ENCODE data around the gene BANP. TPM values are rescaled to one million over a fixed set of nuclear protein-coding genes. Genes with fewer than 3 reads are reported as not detected.
A peak's percentile ranks its signal among the peaks of the same experiment; 100 is the strongest.

The BANP gene
- total RNA-seq, 1 experiment from 2014 or later: 34.5 TPM

DNA sequence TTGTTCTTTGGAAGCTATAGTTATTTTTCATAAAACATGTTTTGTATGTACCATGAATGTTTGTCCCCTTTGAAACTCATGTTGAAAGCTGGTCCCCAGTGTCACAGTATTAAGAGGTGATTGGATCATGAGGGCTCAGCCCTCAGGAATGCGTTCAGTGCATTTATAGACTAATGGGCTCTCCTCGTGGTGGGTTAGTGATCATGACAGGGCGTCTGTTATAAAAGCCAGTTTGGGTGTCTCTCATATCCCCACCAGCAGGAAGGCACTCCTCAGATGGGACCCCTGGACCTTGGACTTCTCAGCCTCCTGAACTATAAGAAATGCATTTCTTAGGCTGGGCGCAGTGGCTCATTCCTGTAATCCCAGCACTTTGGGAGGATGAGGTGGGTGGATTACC is 10.4 kb downstream of the BANP start (continued):
- no peak for TF ChIP-seq ZBTB43 (CRISPR knock-in tag; IDR thresholded peaks at IDR 0.05)

DNA sequence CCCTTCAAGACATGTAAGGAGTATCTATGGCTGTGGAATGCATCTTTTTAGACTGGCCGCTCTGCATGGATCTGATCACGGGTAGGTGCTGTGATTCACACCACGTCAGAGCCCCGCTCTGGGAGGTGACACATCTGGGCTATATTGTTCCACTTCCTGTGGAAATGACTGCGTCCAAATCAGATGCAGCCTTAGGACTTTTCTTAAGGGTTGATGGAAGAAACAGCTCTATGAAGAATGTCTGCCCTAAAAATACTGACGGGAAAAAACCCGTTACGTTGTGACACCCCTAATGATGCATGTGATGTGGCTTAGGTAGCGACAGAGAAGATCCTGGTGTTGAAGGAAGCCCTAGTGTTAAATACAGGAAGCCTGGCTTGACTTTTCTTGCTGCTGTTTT is 12.2 kb downstream of the BANP start:
- ChIA-PET CTCF (no interaction called here), POLR2A (interaction anchor here (0.7 kb wide), 1 partner anchor 12 kb away, joined by 3 read pairs; the partner anchor contains the start of gene BANP)
- Mint-ChIP-seq H3K27me3 (ENCODE audit: low read depth) (no peaks in the 10 kb centered on the region), H3K4me1 (peaks cover 33% of the 10 kb centered on the region), H3K36me3 (no peaks in the 10 kb centered on the region; the same call in 1 of the 2 replicates), H3K9me3 (no peaks in the 10 kb centered on the region), H3K27ac (0 out of 2 replicates have a peak overlapping the region, but pooled peaks have one; percentile 55), H3K4me3 (no peak overlapping the region)
- ATAC-seq: no peak
- TF ChIP-seq ZNF512 (CRISPR knock-in tag; IDR thresholded peaks at IDR 0.05; ENCODE audit: borderline replicate concordance) (no peak), NR3C1 (CRISPR knock-in tag; conservative IDR thresholded peaks at IDR 0.05; ENCODE audit: low read depth) (no peak), TCF7 (CRISPR knock-in tag; IDR thresholded peaks at IDR 0.05; ENCODE audit: low read depth) (no peak), FOXP4 (CRISPR knock-in tag; IDR thresholded peaks at IDR 0.05) (no peak), ATF2 (CRISPR knock-in tag; IDR thresholded peaks at IDR 0.05; ENCODE audit: borderline replicate concordance, low read depth) (no peak), RELA (CRISPR knock-in tag; IDR thresholded peaks at IDR 0.05; ENCODE audit: borderline replicate concordance) (no peak), ATF1 (CRISPR knock-in tag; IDR thresholded peaks at IDR 0.05) (no peak), ZNF263 (CRISPR knock-in tag; IDR thresholded peaks at IDR 0.05; ENCODE audit: low read depth) (no peak), RORB (CRISPR knock-in tag; IDR thresholded peaks at IDR 0.05) (no peak), FOXP1 (CRISPR knock-in tag; IDR thresholded peaks at IDR 0.05; ENCODE audit: borderline replicate concordance) (no peak), ZNF416 (CRISPR knock-in tag; IDR thresholded peaks at IDR 0.05) (no peak), JAZF1 (CRISPR knock-in tag; IDR thresholded peaks at IDR 0.05) (no peak), MYBL2 (CRISPR knock-in tag; IDR thresholded peaks at IDR 0.05) (no peak), TEAD1 (CRISPR knock-in tag; IDR thresholded peaks at IDR 0.05) (no peak)
- TF ChIP-seq, protein P1, sequence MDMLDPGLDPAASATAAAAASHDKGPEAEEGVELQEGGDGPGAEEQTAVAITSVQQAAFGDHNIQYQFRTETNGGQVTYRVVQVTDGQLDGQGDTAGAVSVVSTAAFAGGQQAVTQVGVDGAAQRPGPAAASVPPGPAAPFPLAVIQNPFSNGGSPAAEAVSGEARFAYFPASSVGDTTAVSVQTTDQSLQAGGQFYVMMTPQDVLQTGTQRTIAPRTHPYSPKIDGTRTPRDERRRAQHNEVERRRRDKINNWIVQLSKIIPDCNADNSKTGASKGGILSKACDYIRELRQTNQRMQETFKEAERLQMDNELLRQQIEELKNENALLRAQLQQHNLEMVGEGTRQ (CRISPR knock-in tag; IDR thresholded peaks at IDR 0.05): no peak
- TF ChIP-seq, protein P2, sequence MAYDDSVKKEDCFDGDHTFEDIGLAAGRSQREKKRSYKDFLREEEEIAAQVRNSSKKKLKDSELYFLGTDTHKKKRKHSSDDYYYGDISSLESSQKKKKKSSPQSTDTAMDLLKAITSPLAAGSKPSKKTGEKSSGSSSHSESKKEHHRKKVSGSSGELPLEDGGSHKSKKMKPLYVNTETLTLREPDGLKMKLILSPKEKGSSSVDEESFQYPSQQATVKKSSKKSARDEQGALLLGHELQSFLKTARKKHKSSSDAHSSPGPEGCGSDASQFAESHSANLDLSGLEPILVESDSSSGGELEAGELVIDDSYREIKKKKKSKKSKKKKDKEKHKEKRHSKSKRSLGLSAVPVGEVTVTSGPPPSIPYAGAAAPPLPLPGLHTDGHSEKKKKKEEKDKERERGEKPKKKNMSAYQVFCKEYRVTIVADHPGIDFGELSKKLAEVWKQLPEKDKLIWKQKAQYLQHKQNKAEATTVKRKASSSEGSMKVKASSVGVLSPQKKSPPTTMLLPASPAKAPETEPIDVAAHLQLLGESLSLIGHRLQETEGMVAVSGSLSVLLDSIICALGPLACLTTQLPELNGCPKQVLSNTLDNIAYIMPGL (CRISPR knock-in tag; IDR thresholded peaks at IDR 0.05): no peak
- TF ChIP-seq, protein P3, sequence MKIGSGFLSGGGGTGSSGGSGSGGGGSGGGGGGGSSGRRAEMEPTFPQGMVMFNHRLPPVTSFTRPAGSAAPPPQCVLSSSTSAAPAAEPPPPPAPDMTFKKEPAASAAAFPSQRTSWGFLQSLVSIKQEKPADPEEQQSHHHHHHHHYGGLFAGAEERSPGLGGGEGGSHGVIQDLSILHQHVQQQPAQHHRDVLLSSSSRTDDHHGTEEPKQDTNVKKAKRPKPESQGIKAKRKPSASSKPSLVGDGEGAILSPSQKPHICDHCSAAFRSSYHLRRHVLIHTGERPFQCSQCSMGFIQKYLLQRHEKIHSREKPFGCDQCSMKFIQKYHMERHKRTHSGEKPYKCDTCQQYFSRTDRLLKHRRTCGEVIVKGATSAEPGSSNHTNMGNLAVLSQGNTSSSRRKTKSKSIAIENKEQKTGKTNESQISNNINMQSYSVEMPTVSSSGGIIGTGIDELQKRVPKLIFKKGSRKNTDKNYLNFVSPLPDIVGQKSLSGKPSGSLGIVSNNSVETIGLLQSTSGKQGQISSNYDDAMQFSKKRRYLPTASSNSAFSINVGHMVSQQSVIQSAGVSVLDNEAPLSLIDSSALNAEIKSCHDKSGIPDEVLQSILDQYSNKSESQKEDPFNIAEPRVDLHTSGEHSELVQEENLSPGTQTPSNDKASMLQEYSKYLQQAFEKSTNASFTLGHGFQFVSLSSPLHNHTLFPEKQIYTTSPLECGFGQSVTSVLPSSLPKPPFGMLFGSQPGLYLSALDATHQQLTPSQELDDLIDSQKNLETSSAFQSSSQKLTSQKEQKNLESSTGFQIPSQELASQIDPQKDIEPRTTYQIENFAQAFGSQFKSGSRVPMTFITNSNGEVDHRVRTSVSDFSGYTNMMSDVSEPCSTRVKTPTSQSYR (CRISPR knock-in tag; IDR thresholded peaks at IDR 0.05): no peak
- TF ChIP-seq, protein P4, sequence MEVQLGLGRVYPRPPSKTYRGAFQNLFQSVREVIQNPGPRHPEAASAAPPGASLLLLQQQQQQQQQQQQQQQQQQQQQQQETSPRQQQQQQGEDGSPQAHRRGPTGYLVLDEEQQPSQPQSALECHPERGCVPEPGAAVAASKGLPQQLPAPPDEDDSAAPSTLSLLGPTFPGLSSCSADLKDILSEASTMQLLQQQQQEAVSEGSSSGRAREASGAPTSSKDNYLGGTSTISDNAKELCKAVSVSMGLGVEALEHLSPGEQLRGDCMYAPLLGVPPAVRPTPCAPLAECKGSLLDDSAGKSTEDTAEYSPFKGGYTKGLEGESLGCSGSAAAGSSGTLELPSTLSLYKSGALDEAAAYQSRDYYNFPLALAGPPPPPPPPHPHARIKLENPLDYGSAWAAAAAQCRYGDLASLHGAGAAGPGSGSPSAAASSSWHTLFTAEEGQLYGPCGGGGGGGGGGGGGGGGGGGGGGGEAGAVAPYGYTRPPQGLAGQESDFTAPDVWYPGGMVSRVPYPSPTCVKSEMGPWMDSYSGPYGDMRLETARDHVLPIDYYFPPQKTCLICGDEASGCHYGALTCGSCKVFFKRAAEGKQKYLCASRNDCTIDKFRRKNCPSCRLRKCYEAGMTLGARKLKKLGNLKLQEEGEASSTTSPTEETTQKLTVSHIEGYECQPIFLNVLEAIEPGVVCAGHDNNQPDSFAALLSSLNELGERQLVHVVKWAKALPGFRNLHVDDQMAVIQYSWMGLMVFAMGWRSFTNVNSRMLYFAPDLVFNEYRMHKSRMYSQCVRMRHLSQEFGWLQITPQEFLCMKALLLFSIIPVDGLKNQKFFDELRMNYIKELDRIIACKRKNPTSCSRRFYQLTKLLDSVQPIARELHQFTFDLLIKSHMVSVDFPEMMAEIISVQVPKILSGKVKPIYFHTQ (CRISPR knock-in tag; IDR thresholded peaks at IDR 0.05): no peak
- TF ChIP-seq, protein P5, sequence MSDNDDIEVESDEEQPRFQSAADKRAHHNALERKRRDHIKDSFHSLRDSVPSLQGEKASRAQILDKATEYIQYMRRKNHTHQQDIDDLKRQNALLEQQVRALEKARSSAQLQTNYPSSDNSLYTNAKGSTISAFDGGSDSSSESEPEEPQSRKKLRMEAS (CRISPR knock-in tag; IDR thresholded peaks at IDR 0.05): no peak
- no peak for DNase-seq (ENCODE audit: low spot score)

All from WTC11 (cell line).